Thoracic aorta (tissue), 2 donors: ENCODE measurements around the gene PSMC4. TPM values are rescaled to one million over a fixed set of nuclear protein-coding genes. Genes with fewer than 3 reads are reported as not detected.

Source experiments
- ATAC-seq: fragments of 150-250 bp; one replicate; pipeline ENCODE4 v1.8.0; 2017; ENCODE audit warnings: low read depth; ENCODE audit not compliant: insufficient number of reproducible peaks, low FRiP score
- DNase-seq: peaks from one replicate; pipeline ENCODE4 v3.0.0-alpha.2; 2020; ENCODE audit warnings: low spot score
- H3K27ac ChIP-seq, 2 donors: fragments of 200-600 bp; sonication (generic); 1 replicate in 1 of 2; 2 replicates in 1 of 2; pipeline ENCODE4 v1.5.1; 2016; ENCODE audit warnings: mild to moderate bottlenecking in 2 of 2, moderate library complexity in 2 of 2
- H3K27me3 ChIP-seq: fragments of 200-600 bp; sonication (generic); replicated peaks from 2 replicates; pipeline ENCODE4 v1.6.0; 2016; ENCODE audit warnings: mild to moderate bottlenecking; ENCODE audit not compliant: insufficient read depth
- H3K36me3 ChIP-seq: fragments of 200-600 bp; sonication (generic); one replicate; pipeline ENCODE4 v1.5.1; 2016
- H3K4me1 ChIP-seq, 2 donors: fragments of 200-600 bp; sonication (generic); 1 replicate in 1 of 2; 2 replicates in 1 of 2; pipeline versions ENCODE4 v1.5.1 to v1.6.0; 2016; ENCODE audit warnings: low read depth in 2 of 2, mild to moderate bottlenecking in 1 of 2; ENCODE audit not compliant: control insufficient read depth in 1 of 2
- H3K4me3 ChIP-seq: fragments of 200-600 bp; sonication (generic); 2 replicates; pipeline ENCODE4 v1.5.1; 2016; ENCODE audit warnings: mild to moderate bottlenecking
- H3K9me3 ChIP-seq: fragments of 200-600 bp; sonication (generic); 2 replicates; pipeline ENCODE4 v1.5.1; 2016
- total RNA-seq, 2 donors: library from RNA; depleted of rRNA; stranded (reverse); fragments of >200 nt; gene quantifications; one replicate each; pipeline versions ENCODE4 v1.1.0 to v1.2.3, GENCODE V29; 2016
- TF ChIP-seq, protein P1 (sequence below): fragments of 200-600 bp; sonication (generic); IDR thresholded peaks from one replicate; pipeline ENCODE4 v1.5.1; 2019; ENCODE audit warnings: antibody characterized with exemption

Gene PSMC4
- total RNA-seq, 2 donors from 2014 or later: 71.1 to 93.1 TPM

DNA sequence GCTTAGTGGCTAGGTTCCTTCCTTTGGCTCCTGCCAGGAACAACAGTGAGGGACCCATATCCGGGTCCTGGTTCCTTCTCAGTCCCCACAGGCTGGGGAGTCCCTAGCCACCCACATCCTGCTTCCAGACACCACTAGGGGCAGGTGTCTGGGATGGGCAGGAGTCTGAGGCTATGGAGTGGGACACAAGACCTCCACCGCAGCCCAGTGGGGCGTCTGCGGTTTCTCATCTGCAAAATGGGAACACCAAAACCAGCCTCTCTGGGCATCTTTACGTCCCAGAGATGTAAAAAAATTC lies 35.7 kb upstream of the PSMC4 start:
- DNase-seq: no peak
- Histone ChIP-seq H3K4me3 (no peak overlapping the region), H3K36me3 (no peaks in the 10 kb centered on the region), H3K27me3 (no peaks in the 10 kb centered on the region), H3K4me1 (peaks cover 0 to 3% of the 10 kb centered on the region in 2 donors), H3K27ac (no peak overlapping the region), H3K9me3 (peaks cover 6% of the 10 kb centered on the region)
- no peak for ATAC-seq
- TF ChIP-seq, protein P1, sequence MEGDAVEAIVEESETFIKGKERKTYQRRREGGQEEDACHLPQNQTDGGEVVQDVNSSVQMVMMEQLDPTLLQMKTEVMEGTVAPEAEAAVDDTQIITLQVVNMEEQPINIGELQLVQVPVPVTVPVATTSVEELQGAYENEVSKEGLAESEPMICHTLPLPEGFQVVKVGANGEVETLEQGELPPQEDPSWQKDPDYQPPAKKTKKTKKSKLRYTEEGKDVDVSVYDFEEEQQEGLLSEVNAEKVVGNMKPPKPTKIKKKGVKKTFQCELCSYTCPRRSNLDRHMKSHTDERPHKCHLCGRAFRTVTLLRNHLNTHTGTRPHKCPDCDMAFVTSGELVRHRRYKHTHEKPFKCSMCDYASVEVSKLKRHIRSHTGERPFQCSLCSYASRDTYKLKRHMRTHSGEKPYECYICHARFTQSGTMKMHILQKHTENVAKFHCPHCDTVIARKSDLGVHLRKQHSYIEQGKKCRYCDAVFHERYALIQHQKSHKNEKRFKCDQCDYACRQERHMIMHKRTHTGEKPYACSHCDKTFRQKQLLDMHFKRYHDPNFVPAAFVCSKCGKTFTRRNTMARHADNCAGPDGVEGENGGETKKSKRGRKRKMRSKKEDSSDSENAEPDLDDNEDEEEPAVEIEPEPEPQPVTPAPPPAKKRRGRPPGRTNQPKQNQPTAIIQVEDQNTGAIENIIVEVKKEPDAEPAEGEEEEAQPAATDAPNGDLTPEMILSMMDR: no peak

DNA sequence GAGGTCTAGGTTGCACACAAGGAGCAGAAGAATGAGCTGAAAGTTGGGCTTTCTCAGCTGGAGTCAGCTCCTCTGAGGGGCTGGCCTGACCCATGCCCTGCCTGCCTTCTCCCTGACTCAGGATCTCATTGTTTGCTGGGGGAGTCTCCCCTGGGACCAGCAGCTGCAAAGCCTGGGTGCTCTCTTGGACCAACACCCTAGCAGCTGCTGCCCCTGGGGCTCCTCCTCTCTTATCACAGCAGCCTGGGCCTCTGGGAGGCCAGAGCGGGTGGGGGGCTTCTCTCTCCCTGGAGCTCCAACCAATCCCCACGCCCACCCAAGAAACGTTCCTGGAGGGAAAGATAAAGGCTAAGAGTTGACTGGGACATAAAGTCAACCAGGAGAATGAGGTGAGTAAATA lies 34.9 kb upstream of the PSMC4 start:
- Histone ChIP-seq H3K27ac (no peak overlapping the region), H3K9me3 (peaks cover 8% of the 10 kb centered on the region), H3K27me3 (no peaks in the 10 kb centered on the region), H3K4me3 (no peak overlapping the region), H3K4me1 (peaks cover 0 to 3% of the 10 kb centered on the region in 2 donors), H3K36me3 (no peaks in the 10 kb centered on the region)
- DNase-seq: no peak
- TF ChIP-seq, protein P1: no peak
- ATAC-seq: no peak

GRCh38 chr19:39936622-39937021 lies 34.3 kb upstream of the PSMC4 start:
- Histone ChIP-seq H3K4me3 (no peak overlapping the region), H3K9me3 (peaks cover 8% of the 10 kb centered on the region), H3K36me3 (no peaks in the 10 kb centered on the region), H3K4me1 (peaks cover 0 to 3% of the 10 kb centered on the region in 2 donors), H3K27ac (no peak overlapping the region), H3K27me3 (no peaks in the 10 kb centered on the region)
- TF ChIP-seq, protein P1: no peak
- no peak for DNase-seq
- ATAC-seq: no peak

DNA sequence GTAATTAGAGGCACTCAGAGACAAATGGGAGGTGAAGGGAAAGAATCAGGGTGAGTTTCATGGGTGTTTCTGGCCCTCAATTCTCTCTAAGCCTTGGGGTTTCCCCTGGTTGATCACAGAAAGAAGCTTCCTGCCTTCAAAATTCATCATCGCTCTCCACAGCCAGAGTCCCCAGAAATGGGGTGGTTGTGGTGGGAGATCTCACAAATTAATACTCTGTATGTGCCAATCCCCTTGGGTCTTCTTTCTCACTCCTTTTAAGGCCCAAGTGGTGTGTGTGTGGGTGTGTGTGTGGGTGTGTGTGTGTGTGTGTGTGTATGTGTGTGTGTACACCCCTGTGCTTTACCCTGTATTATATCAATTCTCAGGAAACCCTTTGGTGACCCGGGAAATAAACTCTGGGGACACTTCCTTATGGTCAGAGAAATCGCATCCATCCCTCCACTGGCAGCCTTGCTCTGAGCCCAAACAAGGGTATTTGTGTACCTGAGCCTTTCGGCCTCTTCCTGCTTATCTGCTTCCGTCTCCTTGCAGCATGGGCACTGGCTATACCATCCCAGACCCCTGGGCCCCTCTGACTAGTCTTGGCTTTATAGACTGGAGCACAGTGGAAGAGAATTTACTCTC lies 33.8 kb upstream of the PSMC4 start:
- H3K36me3 ChIP-seq: no peaks in the 10 kb centered on the region
- TF ChIP-seq, protein P1: no peak
- ATAC-seq (no peak), DNase-seq (no peak)
- no peaks in the 10 kb centered on the region for H3K27me3 ChIP-seq
- peaks cover 0 to 3% of the 10 kb centered on the region in 2 donors for H3K4me1 ChIP-seq
- no peak overlapping the region for H3K27ac ChIP-seq
- peaks cover 8% of the 10 kb centered on the region for H3K9me3 ChIP-seq
- H3K4me3 ChIP-seq: no peak overlapping the region

- ATAC-seq (no peak), DNase-seq (no peak)
- H3K4me3 ChIP-seq: no peak overlapping the region
- peaks cover 0 to 3% of the 10 kb centered on the region in 2 donors for H3K4me1 ChIP-seq
- H3K9me3 ChIP-seq: peaks cover 8% of the 10 kb centered on the region
- TF ChIP-seq, protein P1: no peak
- no peak overlapping the region for H3K27ac ChIP-seq
- H3K27me3 ChIP-seq: no peaks in the 10 kb centered on the region
- no peaks in the 10 kb centered on the region for H3K36me3 ChIP-seq
Measured at GRCh38 chr19:39937787-39938186, 33.2 kb upstream of the PSMC4 start.
